HG03558 (cell line): ENCODE results near the gene RALGAPA2.

ENCODE experiments used
- ATAC-seq: cut with Tn5 transposase; IDR thresholded peaks from one replicate; pipeline ENCODE4 v1.9.1; 2021; ENCODE audit warnings: moderate number of reproducible peaks; ENCODE audit not compliant: unreplicated experiment; ENCODE audit errors: extremely low read depth

The RALGAPA2 gene

GRCh38 chr20:20687319-20687718 is 25.1 kb downstream of the RALGAPA2 start:
- no peak for ATAC-seq

DNA sequence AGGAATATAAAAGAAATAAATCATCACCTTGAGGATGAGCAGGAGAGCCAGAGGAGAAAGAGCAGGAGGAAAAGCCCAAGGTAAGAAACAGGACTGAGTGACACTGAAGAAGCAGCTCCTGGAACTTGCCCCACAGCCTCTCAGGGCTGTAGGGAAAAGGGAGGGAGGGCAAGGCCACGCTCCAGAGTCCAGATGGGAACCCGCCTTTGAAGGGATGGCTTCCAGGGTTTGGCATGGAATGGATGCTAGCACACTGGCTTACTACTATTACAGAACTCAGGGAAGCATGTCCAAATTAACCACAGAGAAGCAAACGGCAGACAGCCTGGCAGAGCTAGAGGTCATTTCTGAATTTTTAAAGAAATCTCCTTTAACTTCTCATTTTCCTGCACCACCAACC is 26.8 kb downstream of the RALGAPA2 start:
- ATAC-seq: no peak

DNA sequence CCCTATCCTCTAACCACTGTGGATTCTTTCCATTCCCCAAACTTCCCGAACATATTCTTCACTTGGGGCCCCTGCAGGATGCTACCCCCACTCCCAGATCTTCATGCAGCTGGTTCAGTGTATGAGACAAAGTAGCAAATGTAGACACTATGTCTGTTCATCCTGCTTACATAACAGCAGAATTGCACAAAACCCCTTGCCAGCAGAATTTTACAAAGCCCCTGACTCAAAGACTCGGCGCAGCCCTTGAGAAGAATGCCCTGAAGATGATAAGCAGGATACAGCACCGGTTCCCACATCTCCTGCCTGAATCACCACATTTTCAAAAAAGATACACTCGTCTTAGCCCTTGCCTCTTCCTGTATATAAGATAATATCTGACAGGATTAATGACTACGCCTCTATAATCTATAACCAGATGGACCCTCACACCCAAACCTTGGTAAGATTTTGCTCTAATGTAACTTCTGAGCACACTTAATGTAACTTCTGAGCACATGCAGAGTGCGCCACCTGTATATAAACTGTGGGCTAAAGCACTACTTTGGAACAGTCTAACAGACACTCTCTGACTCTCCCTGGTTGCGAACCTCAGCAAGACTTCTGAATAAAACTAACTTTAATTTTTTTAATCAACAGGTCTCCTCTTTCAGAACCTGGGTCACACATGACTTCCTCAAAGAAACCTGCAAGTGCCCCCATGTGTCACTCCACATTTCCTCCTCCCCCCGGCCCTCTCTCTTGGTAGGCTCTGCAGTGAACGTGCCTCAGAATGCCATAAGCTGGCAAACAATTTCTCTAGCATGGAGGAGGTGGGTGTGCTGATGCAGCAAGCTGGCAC is 28.7 kb downstream of the RALGAPA2 start:
- ATAC-seq: no peak

DNA sequence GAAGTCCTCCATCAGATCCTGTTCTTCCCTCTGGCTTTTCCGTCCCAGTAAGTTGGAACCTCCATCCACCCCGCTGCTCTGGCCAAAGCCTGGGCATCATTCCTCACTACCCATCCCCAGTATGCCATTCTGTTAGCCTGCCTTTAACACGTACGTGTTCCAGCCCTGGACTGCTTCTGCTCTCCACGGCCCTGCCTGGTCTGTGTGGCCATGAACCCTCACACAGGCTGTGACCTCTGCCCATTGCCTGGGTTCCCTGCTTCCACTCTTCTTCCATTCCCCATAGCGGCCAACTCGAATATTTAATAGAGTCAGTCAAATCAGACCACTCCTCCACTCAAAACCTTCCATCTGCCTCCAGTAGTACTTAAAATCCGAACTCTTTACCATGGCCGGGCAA is 29.4 kb downstream of the RALGAPA2 start:
- ATAC-seq: no peak

DNA sequence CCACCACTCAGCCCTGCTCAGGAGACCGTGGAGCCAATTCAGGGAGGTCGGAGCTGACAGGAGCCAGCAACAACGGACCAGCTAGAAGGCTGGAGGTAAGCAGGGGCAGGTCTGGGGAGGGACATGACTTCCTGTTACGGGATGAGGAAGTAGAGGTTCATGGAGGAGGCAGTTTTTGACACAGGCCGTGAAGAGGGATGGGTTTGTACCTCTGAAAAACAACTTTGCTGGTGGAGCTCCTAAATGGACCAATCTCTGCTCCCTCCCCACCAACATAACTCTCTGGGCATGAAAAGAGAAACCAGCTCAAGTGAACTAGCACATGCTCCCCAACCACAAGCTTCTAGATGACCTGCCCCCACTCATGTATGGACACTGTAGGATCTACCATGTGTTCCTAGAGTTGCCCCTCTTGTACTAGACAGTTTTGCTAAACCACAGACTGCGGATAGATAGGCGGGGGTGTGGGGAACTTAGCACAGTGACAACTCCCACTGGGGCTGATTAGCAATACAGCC is 31.4 kb downstream of the RALGAPA2 start:
- no peak for ATAC-seq

- no peak for ATAC-seq
Measured at GRCh38 chr20:20679316-20679715, 33.1 kb downstream of the RALGAPA2 start.

DNA sequence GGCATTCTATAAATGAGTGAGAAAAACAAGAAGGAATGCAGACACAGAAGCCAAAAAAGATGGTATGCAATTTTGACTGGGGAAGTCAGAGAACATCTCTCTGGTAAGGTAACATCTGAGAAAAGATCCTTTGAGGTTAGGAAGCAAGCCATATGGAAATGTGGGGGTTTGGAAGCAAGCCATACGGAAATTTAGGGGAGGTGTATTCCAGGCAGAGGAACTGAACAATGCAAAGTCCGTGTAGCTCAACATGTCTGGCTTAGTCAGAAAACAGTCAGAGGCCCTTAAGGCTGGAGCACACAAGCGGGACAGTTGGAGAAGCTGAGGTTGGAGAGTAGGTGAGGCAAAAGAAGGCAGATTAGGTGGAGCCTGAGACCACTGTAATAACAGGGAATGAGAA is 35.3 kb downstream of the RALGAPA2 start:
- ATAC-seq: no peak

GRCh38 chr20:20668639-20669038 is 43.8 kb downstream of the RALGAPA2 start:
- peak; percentile 99 for ATAC-seq

DNA sequence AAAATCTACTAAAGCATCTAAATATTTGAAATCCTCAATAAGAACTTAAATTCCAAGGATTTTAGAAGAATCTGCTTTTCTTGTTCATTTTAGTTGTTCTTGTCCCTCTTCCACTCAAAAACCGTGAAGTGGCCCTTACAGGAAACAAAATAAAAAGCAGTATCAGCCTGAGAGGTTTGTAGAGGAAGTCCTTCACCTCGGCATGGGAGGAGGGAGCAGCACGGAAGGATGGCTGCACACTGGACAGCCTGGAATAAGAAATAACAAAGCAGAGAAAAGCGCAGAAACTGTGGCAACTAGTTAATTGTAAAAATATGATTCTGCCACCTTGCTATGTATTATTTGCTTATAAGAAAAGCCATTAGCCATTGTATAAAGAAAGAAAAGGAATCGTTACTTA is 46.1 kb downstream of the RALGAPA2 start:
- no peak for ATAC-seq

GRCh38 chr20:20665606-20666332 is 46.7 kb downstream of the RALGAPA2 start:
- no peak for ATAC-seq

- no peak for ATAC-seq
Measured at GRCh38 chr20:20664795-20665589, 47.5 kb downstream of the RALGAPA2 start.

DNA sequence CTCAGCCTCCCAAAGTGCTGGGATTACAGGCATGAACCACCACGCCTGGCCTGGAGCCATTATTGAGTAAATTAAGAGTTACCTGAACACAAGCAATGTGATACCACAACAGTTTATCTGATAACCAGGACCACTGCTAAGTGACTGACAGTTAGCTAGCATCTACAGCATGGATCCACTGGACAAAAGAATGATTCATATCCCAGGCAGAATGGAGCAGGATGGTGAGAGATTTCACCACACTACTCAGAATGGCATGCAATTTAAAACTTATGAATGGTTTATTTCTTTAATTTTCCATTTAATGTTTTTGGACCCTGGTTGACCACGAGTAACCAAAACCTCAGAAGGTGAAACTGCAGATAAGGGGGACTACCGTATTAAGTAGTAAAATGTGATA is 48.6 kb downstream of the RALGAPA2 start:
- no peak for ATAC-seq

GRCh38 chr20:20658871-20659431 is 53.5 kb downstream of the RALGAPA2 start:
- no peak for ATAC-seq

GRCh38 chr20:20658123-20658522 is 54.3 kb downstream of the RALGAPA2 start:
- no peak for ATAC-seq

- ATAC-seq: no peak
Measured at GRCh38 chr20:20657092-20657491, 55.4 kb downstream of the RALGAPA2 start.

GRCh38 chr20:20655883-20656282 is 56.6 kb downstream of the RALGAPA2 start:
- no peak for ATAC-seq

- ATAC-seq: no peak
Measured at GRCh38 chr20:20649945-20650344, 62.5 kb downstream of the RALGAPA2 start.

GRCh38 chr20:20643927-20644326 is 68.5 kb downstream of the RALGAPA2 start:
- ATAC-seq: no peak

DNA sequence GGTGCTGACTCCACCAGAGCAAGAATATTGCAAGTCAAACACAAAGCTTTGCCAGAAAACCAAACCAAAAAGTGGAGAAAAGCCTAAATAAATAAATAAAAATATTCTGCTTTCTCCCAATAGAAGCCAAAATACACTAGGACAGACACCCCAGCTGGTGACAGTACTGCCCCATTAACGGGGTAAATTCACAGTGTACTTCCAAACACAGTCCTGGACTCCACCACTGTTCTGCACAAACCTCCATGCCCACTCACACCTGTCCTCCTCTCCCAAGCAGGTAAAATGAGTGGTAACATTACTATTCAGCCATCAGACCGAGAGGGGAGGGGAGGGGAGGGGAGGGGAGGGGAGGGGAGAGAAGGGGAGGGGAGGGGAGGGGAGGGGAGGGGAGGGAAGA is 70.7 kb downstream of the RALGAPA2 start:
- no peak for ATAC-seq

DNA sequence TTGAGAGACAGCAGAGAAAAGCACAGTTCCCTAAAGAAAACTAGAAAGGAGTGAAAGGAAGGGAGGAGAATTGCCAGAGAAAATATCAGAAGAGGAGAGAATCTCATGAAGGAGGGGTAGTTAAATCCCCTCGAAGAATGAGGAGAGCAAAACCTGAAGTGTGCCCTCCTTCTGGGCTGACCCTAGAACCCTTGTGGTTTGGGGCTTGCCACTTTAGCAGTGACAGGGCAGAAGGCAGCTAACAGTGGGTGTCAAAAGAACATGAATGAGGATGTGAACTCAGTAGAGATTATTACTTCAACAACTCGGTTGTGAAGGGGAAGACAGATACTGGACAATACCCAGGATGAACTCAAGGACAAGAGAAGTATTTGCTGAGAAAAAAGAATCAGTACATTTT is 73.6 kb downstream of the RALGAPA2 start:
- ATAC-seq: no peak
